ENCODE measurements around the gene IMMP2L.

The IMMP2L gene

DNA sequence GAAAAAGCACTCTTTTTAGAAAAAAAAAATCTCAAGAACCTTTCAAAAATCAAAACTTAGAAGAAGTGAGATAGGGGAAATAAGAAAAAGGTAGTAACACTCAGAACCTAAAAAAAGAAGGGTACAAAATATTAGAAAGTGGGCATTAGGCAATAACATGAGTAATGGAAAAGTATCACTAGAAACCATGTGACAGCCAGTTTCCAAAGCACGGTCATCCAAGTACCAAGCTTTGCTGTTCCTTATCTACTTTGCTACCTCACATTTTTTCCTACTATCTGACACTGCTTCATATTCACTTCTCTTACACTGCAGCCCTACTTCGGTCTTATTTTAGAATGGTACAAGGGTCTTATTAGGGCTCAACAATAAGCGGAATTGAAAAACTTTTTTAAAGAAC is 30.3 kb downstream of the IMMP2L start:
- no peak overlapping the region for H3K4me3 ChIP-seq (ENCODE audit: low read length)
- peak; percentile 27 for DNase-seq (ENCODE audit: low read depth)
- TF ChIP-seq, protein P1, sequence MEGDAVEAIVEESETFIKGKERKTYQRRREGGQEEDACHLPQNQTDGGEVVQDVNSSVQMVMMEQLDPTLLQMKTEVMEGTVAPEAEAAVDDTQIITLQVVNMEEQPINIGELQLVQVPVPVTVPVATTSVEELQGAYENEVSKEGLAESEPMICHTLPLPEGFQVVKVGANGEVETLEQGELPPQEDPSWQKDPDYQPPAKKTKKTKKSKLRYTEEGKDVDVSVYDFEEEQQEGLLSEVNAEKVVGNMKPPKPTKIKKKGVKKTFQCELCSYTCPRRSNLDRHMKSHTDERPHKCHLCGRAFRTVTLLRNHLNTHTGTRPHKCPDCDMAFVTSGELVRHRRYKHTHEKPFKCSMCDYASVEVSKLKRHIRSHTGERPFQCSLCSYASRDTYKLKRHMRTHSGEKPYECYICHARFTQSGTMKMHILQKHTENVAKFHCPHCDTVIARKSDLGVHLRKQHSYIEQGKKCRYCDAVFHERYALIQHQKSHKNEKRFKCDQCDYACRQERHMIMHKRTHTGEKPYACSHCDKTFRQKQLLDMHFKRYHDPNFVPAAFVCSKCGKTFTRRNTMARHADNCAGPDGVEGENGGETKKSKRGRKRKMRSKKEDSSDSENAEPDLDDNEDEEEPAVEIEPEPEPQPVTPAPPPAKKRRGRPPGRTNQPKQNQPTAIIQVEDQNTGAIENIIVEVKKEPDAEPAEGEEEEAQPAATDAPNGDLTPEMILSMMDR (IDR thresholded peaks at IDR 0.05; ENCODE audit: insufficient read depth, low read depth, low read length, missing control alignments): no peak

DNA sequence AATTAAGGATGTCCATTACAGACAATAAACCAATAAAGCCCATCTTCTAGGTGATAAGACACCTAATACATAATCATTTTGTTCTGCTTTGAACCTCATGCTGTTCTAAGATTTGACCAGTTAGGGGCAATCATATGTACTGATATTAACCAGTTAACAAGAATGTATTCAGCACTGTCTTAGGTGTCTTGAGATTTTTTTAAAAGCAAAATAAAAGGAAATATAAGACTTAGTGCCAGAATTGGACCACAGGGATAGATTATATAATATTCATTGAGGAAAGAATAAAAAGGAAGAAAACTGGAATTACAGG is 32.0 kb downstream of the IMMP2L start:
- H3K4me3 ChIP-seq (ENCODE audit: low read length): no peak overlapping the region
- TF ChIP-seq, protein P1 (IDR thresholded peaks at IDR 0.05; ENCODE audit: insufficient read depth, low read depth, low read length, missing control alignments): no peak
- DNase-seq (ENCODE audit: low read depth): no peak

DNA sequence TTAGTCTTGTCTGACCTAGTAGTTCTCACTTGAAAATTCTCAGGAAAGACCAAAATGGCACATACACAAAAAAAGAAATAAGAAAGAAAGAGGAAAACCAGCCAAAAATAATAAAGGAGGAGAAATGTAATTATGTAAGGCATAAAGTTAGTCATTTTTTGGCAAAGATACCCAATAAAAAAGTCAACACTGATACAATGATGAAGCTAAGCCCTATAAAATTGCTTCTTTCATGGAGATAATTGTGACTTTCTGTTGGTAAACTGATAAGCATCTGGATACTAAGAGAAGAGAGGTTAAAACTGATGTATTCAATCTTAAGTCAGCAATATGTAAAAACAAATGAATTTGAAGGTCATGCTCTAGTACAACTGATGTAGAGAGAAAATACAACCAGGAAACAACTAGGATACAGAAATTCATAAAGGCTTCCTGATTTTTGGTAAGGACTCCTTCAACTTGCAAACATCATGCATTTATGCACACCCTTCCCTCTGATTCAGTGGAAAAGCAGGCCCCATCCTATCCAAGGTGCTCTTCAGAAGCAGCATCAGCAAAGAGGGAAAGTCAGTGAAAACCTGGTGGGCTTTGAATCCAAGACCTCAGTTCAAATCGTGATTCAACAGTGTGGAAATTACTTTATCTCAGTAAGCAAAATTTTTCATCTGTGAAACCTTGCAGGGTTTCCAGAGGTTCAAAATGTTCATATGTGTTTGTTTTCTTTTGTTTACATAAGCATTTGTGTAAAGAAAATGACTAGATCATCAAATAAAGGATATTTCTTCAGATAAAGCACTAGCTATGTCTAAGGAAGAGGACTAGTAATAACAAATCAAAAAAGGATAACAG is 32.6 kb downstream of the IMMP2L start:
- no peak for DNase-seq (ENCODE audit: low read depth)
- H3K4me3 ChIP-seq (ENCODE audit: low read length): no peak overlapping the region
- TF ChIP-seq, protein P1 (IDR thresholded peaks at IDR 0.05; ENCODE audit: insufficient read depth, low read depth, low read length, missing control alignments): no peak

DNA sequence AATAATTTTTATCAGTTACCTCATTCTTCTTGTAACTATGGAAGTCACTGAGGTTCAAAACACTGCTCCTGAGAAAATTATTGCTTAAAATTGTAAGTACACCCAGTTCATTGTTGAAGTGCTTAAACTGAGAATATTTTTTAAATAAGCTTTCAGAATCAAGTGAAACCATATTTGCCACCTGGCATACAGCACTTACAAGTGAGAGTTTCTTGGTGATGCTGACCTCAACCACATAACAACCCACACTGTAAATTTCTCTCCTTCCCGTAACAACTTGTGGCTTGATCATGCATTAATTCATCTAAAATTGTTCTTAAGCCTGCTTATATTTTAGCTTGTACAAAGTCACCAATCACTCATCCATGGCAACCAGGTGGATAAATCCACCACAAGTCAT is 34.0 kb downstream of the IMMP2L start:
- TF ChIP-seq, protein P1 (IDR thresholded peaks at IDR 0.05; ENCODE audit: insufficient read depth, low read depth, low read length, missing control alignments): no peak
- H3K4me3 ChIP-seq (ENCODE audit: low read length): no peak overlapping the region
- DNase-seq (ENCODE audit: low read depth): no peak

DNA sequence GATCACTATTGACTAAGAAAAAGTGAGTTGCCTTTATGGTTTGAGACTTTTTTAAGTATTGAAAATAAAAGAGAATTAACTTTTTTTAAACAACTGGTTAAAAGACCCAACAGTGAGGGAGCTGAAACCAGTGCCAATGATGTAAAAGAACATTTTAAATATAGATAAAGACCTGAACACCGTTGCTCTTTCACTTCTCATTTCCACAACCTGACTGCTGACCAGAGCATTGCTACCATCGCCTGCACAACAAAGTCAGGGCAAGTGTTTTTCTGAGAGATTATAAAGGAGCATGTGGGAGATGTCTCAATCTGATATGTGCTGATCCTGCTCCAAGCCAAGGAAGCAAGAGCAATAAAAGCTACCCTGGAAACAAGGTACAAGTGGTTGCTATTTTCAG is 34.7 kb downstream of the IMMP2L start:
- TF ChIP-seq, protein P1 (IDR thresholded peaks at IDR 0.05; ENCODE audit: insufficient read depth, low read depth, low read length, missing control alignments): no peak
- no peak overlapping the region for H3K4me3 ChIP-seq (ENCODE audit: low read length)
- DNase-seq (ENCODE audit: low read depth): no peak

DNA sequence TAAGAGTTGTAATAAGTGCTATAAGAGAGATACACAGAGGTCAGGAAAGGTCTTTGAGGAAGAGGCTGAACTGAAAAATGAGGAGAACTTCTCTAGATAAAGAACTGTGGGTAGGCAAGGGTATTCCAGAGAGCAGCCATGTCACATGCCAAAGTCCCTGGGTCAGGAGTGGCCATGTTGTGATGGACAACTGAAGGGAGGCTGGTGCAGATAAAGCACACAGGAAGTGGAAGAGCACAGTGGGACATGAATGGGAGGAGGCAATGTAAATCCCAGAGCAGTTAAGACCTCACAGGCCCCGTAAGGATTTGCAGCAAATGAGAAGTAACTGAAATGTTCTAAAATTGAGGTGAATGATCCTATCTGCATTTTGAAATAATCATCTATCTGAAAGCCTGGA is 37.2 kb downstream of the IMMP2L start:
- DNase-seq (ENCODE audit: low read depth): no peak
- H3K4me3 ChIP-seq (ENCODE audit: low read length): no peak overlapping the region
- TF ChIP-seq, protein P1 (IDR thresholded peaks at IDR 0.05; ENCODE audit: insufficient read depth, low read depth, low read length, missing control alignments): no peak

DNA sequence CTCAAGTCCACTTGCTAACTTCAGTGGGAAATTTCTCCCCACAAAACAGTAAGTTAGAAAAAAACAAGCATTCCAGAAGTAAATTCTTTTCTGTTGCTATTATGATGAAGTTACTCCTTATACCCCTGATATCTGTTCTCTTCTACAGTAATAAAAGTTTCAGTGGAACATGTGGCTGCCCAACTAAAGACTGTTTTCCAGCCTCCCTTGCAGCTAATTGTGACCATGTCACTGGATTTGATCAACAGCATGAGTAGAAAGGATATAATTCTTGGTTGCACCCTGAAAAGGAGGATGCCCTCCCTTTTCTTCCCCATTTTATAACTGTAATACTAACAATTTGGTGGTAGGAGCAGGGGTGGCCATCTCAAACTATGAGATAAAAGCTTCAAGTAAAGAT is 40.6 kb downstream of the IMMP2L start:
- H3K4me3 ChIP-seq (ENCODE audit: low read length): no peak overlapping the region
- no peak for DNase-seq (ENCODE audit: low read depth)
- TF ChIP-seq, protein P1 (IDR thresholded peaks at IDR 0.05; ENCODE audit: insufficient read depth, low read depth, low read length, missing control alignments): no peak
